Uterus (tissue), 4 donors: ENCODE results near the gene RPTN. TPM values are rescaled to one million over a fixed set of nuclear protein-coding genes. Genes with fewer than 3 reads are reported as not detected.
A peak's percentile ranks its signal among the peaks of the same experiment; 100 is the strongest.

Experiments used
- DNase-seq, 2 donors: peaks; one replicate each; pipeline ENCODE4 v3.0.0-alpha.2; 2019 to 2020
- H3K27ac ChIP-seq, 2 donors: fragments of 200-600 bp; sonication (generic); 1 replicate in 1 of 2; 2 replicates in 1 of 2; pipeline ENCODE4 v1.5.1; 2016 to 2018
- H3K27me3 ChIP-seq, 2 donors: fragments of 200-600 bp; sonication (generic); one replicate each; pipeline ENCODE4 v1.5.1; 2018 to 2019; ENCODE audit warnings: control low read depth in 1 of 2
- H3K36me3 ChIP-seq, 2 donors: fragments of 200-600 bp; sonication (generic); one replicate each; pipeline ENCODE4 v1.5.1; 2019; ENCODE audit warnings: control low read depth in 1 of 2
- H3K4me1 ChIP-seq, 2 donors: fragments of 200-600 bp; sonication (generic); one replicate each; pipeline ENCODE4 v1.5.1; 2018 to 2019; ENCODE audit warnings: control low read depth in 1 of 2
- H3K4me3 ChIP-seq, 2 donors: fragments of 200-600 bp; sonication (generic); 1 replicate in 1 of 2; 2 replicates in 1 of 2; pipeline ENCODE4 v1.5.1; 2018 to 2019; ENCODE audit warnings: mild to moderate bottlenecking in 1 of 2
- H3K9me3 ChIP-seq, 2 donors: fragments of 200-600 bp; sonication (generic); one replicate each; pipeline ENCODE4 v1.5.1; 2019; ENCODE audit warnings: control low read depth in 1 of 2
- CTCF ChIP-seq, 4 experiments: fragments of 200-600 bp in 2 of 4; fragments of 450-650 bp in 2 of 4; sonication (generic) in 2 of 4; IDR thresholded peaks; one replicate each; pipeline ENCODE4 v1.5.1; 2016 to 2019; ENCODE audit warnings: antibody characterized with exemption in 4 of 4, mild to moderate bottlenecking in 2 of 4, moderate library complexity in 1 of 4
- POLR2A ChIP-seq, 2 donors: fragments of 450-650 bp; IDR thresholded peaks; one replicate each; pipeline ENCODE4 v1.6.1; 2016; ENCODE audit warnings: antibody characterized with exemption in 2 of 2, mild to moderate bottlenecking in 1 of 2, moderate library complexity in 1 of 2
- intact Hi-C: fragments of 100-400 bp; cut with DNase I; formaldehyde crosslinking; loops from one replicate; pipeline ENCODE4 v1.15.1; 2023; ENCODE audit warnings: low total_unique reads
- total RNA-seq, 4 donors: library from RNA; depleted of rRNA in 3 of 4; stranded (reverse); fragments of >200 nt in 3 of 4; gene quantifications; one replicate each; pipeline versions ENCODE4 v1.1.0 to v1.2.4, GENCODE V29; 2014 to 2023
- donor health status: DM: yes; HTN: yes; CAD: no.

RPTN gene
- total RNA-seq, 4 donors from 2014 or later: not detected

GRCh38 chr1:152190589-152190988, 31.6 kb upstream of the RPTN start:
- Histone ChIP-seq H3K27me3 (no peaks in the 10 kb centered on the region), H3K36me3 (no peaks in the 10 kb centered on the region), H3K27ac (no peak overlapping the region), H3K4me3 (no peak overlapping the region), H3K9me3 (no peaks in the 10 kb centered on the region), H3K4me1 (no peaks in the 10 kb centered on the region)
- no peak for TF ChIP-seq CTCF (IDR thresholded peaks at IDR 0.05)
- TF ChIP-seq POLR2A (IDR thresholded peaks at IDR 0.05): no peak
- no peak for DNase-seq
- intact Hi-C loops: no loop called here

- Histone ChIP-seq H3K4me1 (no peaks in the 10 kb centered on the region), H3K4me3 (peak overlapping the region; percentile 39 to 44), H3K9me3 (no peaks in the 10 kb centered on the region), H3K27me3 (no peaks in the 10 kb centered on the region), H3K27ac (peak overlapping the region; percentile 54 to 74), H3K36me3 (no peaks in the 10 kb centered on the region)
- peak; percentile 36 to 63 (median 42) for TF ChIP-seq CTCF (IDR thresholded peaks at IDR 0.05)
- no peak for TF ChIP-seq POLR2A (IDR thresholded peaks at IDR 0.05)
- DNase-seq: peak; percentile 25 to 27
- intact Hi-C loops: loop anchor here (10.0 kb wide), 1 partner anchor 135 kb away; no protein-coding TSS in a partner anchor
These were observed 30.8 kb upstream of the RPTN start for GRCh38 chr1:152189657-152190442.

GRCh38 chr1:152188673-152189591, 29.9 kb upstream of the RPTN start:
- Histone ChIP-seq H3K36me3 (no peaks in the 10 kb centered on the region), H3K9me3 (no peaks in the 10 kb centered on the region), H3K27me3 (no peaks in the 10 kb centered on the region), H3K27ac (peak overlapping the region; percentile 54 to 74), H3K4me3 (peak overlapping the region; percentile 39 to 44), H3K4me1 (no peaks in the 10 kb centered on the region)
- intact Hi-C loops: loop anchor here (10.0 kb wide), 1 partner anchor 134 kb away; no protein-coding TSS in a partner anchor
- peak; percentile 53 to 54 for DNase-seq
- peak; percentile 46 to 67 (median 59) for TF ChIP-seq CTCF (IDR thresholded peaks at IDR 0.05)
- no peak for TF ChIP-seq POLR2A (IDR thresholded peaks at IDR 0.05)

- H3K27me3 ChIP-seq: no peaks in the 10 kb centered on the region
- H3K36me3 ChIP-seq: no peaks in the 10 kb centered on the region
- TF ChIP-seq CTCF (IDR thresholded peaks at IDR 0.05) (no peak), POLR2A (IDR thresholded peaks at IDR 0.05) (no peak)
- H3K27ac ChIP-seq: no peak overlapping the region
- no peaks in the 10 kb centered on the region for H3K9me3 ChIP-seq
- H3K4me1 ChIP-seq: no peaks in the 10 kb centered on the region
- no peak for DNase-seq
- intact Hi-C loops: loop anchor here (10.0 kb wide), 1 partner anchor 132 kb away; no protein-coding TSS in a partner anchor
- H3K4me3 ChIP-seq: no peak overlapping the region
These were observed 27.7 kb upstream of the RPTN start for GRCh38 chr1:152186556-152187285.
